ENCODE data around the gene CDIPT.

CDIPT gene

GRCh38 chr16:29876594-29877249 lies 13.7 kb upstream of the CDIPT start:
- Histone ChIP-seq H3K4me1 (ENCODE audit: insufficient read depth, low read length, poor library complexity, severe bottlenecking) (no peaks in the 10 kb centered on the region), H3K4me3 (ENCODE audit: low read length, poor library complexity, severe bottlenecking) (no peak overlapping the region), H4K20me1 (ENCODE audit: insufficient read depth, low read length, poor library complexity, severe bottlenecking) (no peaks in the 10 kb centered on the region), H3K9ac (ENCODE audit: low read depth, low read length, poor library complexity, severe bottlenecking) (no peak overlapping the region), H3K79me2 (ENCODE audit: insufficient read depth, low read length) (no peaks in the 10 kb centered on the region), H3K9me3 (ENCODE audit: insufficient read depth, low read depth, low read length) (no peaks in the 10 kb centered on the region), H2AFZ (ENCODE audit: low read length) (no peak overlapping the region), H3F3A (ENCODE audit: low read depth) (no peaks in the 10 kb centered on the region), H3K4me2 (ENCODE audit: low read depth, low read length, poor library complexity, severe bottlenecking) (no peak overlapping the region), H3K36me3 (ENCODE audit: insufficient read depth, low read length) (no peaks in the 10 kb centered on the region), H3K9me2 (replicated peaks; ENCODE audit: low read depth, low read length) (no peaks in the 10 kb centered on the region), H3K27me3 (ENCODE audit: insufficient read depth, low read length, poor library complexity, severe bottlenecking) (no peaks in the 10 kb centered on the region)
- TF ChIP-seq EZH2phosphoT487 (IDR thresholded peaks at IDR 0.05; ENCODE audit: borderline replicate concordance) (no peak), CTCF (conservative IDR thresholded peaks at IDR 0.05; ENCODE audit: low read length) (no peak)

- no peak overlapping the region for H3K4me2 ChIP-seq (ENCODE audit: low read depth, low read length, poor library complexity, severe bottlenecking)
- H3K4me1 ChIP-seq (ENCODE audit: insufficient read depth, low read length, poor library complexity, severe bottlenecking): no peaks in the 10 kb centered on the region
- no peaks in the 10 kb centered on the region for H4K20me1 ChIP-seq (ENCODE audit: insufficient read depth, low read length, poor library complexity, severe bottlenecking)
- H3K27me3 ChIP-seq (ENCODE audit: insufficient read depth, low read length, poor library complexity, severe bottlenecking): no peaks in the 10 kb centered on the region
- H3K79me2 ChIP-seq (ENCODE audit: insufficient read depth, low read length): no peaks in the 10 kb centered on the region
- TF ChIP-seq CTCF (conservative IDR thresholded peaks at IDR 0.05; ENCODE audit: low read length) (no peak), EZH2phosphoT487 (IDR thresholded peaks at IDR 0.05; ENCODE audit: borderline replicate concordance) (no peak)
- H3F3A ChIP-seq (ENCODE audit: low read depth): no peaks in the 10 kb centered on the region
- H2AFZ ChIP-seq (ENCODE audit: low read length): no peak overlapping the region
- H3K9ac ChIP-seq (ENCODE audit: low read depth, low read length, poor library complexity, severe bottlenecking): no peak overlapping the region
- H3K9me3 ChIP-seq (ENCODE audit: insufficient read depth, low read depth, low read length): no peaks in the 10 kb centered on the region
- H3K9me2 ChIP-seq (replicated peaks; ENCODE audit: low read depth, low read length): no peaks in the 10 kb centered on the region
- no peak overlapping the region for H3K4me3 ChIP-seq (ENCODE audit: low read length, poor library complexity, severe bottlenecking)
- no peaks in the 10 kb centered on the region for H3K36me3 ChIP-seq (ENCODE audit: insufficient read depth, low read length)
Measured at GRCh38 chr16:29876217-29876593, 13.2 kb upstream of the CDIPT start.

- no peaks in the 10 kb centered on the region for H3K9me2 ChIP-seq (replicated peaks; ENCODE audit: low read depth, low read length)
- no peaks in the 10 kb centered on the region for H3K79me2 ChIP-seq (ENCODE audit: insufficient read depth, low read length)
- H3K27me3 ChIP-seq (ENCODE audit: insufficient read depth, low read length, poor library complexity, severe bottlenecking): no peaks in the 10 kb centered on the region
- no peak overlapping the region for H3K9ac ChIP-seq (ENCODE audit: low read depth, low read length, poor library complexity, severe bottlenecking)
- no peak for TF ChIP-seq EZH2phosphoT487 (IDR thresholded peaks at IDR 0.05; ENCODE audit: borderline replicate concordance)
- H4K20me1 ChIP-seq (ENCODE audit: insufficient read depth, low read length, poor library complexity, severe bottlenecking): no peaks in the 10 kb centered on the region
- no peak overlapping the region for H3K4me2 ChIP-seq (ENCODE audit: low read depth, low read length, poor library complexity, severe bottlenecking)
- H3K4me1 ChIP-seq (ENCODE audit: insufficient read depth, low read length, poor library complexity, severe bottlenecking): no peaks in the 10 kb centered on the region
- no peak overlapping the region for H2AFZ ChIP-seq (ENCODE audit: low read length)
- H3K36me3 ChIP-seq (ENCODE audit: insufficient read depth, low read length): no peaks in the 10 kb centered on the region
- no peak overlapping the region for H3K4me3 ChIP-seq (ENCODE audit: low read length, poor library complexity, severe bottlenecking)
- H3K9me3 ChIP-seq (ENCODE audit: insufficient read depth, low read depth, low read length): no peaks in the 10 kb centered on the region
- no peaks in the 10 kb centered on the region for H3F3A ChIP-seq (ENCODE audit: low read depth)
Measured at GRCh38 chr16:29875206-29875605, 12.2 kb upstream of the CDIPT start.

- no peaks in the 10 kb centered on the region for H3F3A ChIP-seq (ENCODE audit: low read depth)
- no peaks in the 10 kb centered on the region for H3K27me3 ChIP-seq (ENCODE audit: insufficient read depth, low read length, poor library complexity, severe bottlenecking)
- H3K4me1 ChIP-seq (ENCODE audit: insufficient read depth, low read length, poor library complexity, severe bottlenecking): no peaks in the 10 kb centered on the region
- H3K4me2 ChIP-seq (ENCODE audit: low read depth, low read length, poor library complexity, severe bottlenecking): no peak overlapping the region
- H3K9me2 ChIP-seq (replicated peaks; ENCODE audit: low read depth, low read length): no peaks in the 10 kb centered on the region
- H3K79me2 ChIP-seq (ENCODE audit: insufficient read depth, low read length): no peaks in the 10 kb centered on the region
- no peak overlapping the region for H2AFZ ChIP-seq (ENCODE audit: low read length)
- no peaks in the 10 kb centered on the region for H3K36me3 ChIP-seq (ENCODE audit: insufficient read depth, low read length)
- no peak overlapping the region for H3K4me3 ChIP-seq (ENCODE audit: low read length, poor library complexity, severe bottlenecking)
- no peaks in the 10 kb centered on the region for H3K9me3 ChIP-seq (ENCODE audit: insufficient read depth, low read depth, low read length)
- H4K20me1 ChIP-seq (ENCODE audit: insufficient read depth, low read length, poor library complexity, severe bottlenecking): no peaks in the 10 kb centered on the region
- TF ChIP-seq CTCF (conservative IDR thresholded peaks at IDR 0.05; ENCODE audit: low read length) (no peak), EZH2phosphoT487 (IDR thresholded peaks at IDR 0.05; ENCODE audit: borderline replicate concordance) (no peak)
- no peak overlapping the region for H3K9ac ChIP-seq (ENCODE audit: low read depth, low read length, poor library complexity, severe bottlenecking)
Measured at GRCh38 chr16:29873319-29873718, 10.3 kb upstream of the CDIPT start.
